NCI-H345 treated with DMSO at 0.1 percent for 48 hours (cell line): ENCODE results near the gene UNC80.

Experiments used
- DNase-seq: peaks from one replicate; lab custom pipeline; 2025; ENCODE audit not compliant: unreplicated experiment; lab: John Stamatoyannopoulos, UW

Gene UNC80

DNA sequence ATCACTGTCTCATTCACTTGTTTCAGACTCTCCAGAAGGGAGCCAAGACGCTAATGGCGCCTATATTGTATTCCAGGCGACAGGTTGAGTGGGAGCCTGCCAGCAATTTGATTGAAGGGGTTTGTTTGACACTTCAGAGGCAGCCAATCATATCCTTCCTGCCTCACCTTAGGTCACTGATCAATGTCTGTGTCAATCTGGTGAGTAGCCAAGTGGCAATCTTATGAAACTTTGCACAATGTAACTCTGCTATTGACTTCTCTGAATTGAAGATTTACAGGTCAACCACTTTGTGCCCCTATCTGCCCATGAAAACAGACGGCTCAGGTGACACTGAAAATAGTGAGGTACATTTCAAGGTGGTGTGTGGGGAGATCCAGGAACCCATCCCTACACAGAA, 198.1 kb downstream of the UNC80 start:
- DNase-seq, result no peak

DNA sequence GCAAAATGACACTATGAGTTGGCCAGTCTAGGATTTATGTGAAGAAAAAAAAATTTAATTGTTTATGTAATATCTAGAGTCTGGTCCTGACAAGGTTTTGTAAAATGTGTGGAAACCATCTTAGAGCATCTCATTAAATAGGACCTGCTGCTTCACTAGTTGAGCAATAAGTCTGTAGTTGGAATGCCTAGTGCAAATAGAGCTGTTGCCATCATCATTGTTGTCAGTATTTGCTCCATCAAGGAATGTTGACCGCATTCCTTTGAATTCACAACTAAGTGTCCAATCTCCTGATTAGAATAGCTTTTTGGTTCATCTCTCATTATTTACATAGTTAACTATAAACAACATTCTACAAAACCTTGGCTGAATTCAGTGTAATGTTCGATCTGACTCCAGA, 198.6 kb downstream of the UNC80 start:
- DNase-seq, result no peak

DNA sequence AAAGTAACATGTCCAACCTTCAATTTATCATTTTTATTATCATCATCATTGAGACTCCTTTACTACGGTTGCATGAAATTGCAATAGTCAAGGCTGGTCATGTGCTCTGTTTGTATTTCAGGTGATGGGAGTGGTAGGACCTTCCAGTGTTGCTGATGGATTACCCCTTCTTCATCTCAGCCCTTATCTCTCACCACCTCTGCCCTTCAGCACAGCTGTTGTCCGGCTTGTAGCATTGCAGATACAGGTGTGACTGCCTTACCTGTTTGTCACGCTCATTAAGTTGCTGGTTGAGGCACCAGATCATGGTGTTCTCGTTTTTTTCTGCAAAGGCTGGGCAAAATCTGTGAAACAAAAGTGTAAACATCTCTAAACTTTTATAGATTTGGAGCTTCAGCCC, 199.1 kb downstream of the UNC80 start:
- DNase-seq, result no peak

DNA sequence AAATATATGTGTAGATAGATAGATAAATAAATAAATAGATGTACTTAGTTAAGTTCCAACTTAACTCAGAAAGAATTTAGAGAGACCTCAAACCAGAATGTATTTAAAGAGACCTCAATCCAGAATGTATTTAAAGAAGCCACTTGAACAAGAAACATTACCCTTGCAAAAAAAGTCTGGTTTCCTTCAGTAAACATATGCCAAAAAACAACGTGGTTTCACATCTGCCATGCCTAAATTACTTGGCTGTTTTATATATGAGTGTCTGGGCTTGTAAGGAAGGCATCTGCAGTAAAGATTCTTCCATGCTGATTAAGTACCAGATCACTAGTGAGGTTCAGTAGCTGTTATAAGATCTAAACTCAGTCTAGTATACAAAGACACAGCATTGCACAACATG, 201.7 kb downstream of the UNC80 start:
- DNase-seq, result no peak

DNA sequence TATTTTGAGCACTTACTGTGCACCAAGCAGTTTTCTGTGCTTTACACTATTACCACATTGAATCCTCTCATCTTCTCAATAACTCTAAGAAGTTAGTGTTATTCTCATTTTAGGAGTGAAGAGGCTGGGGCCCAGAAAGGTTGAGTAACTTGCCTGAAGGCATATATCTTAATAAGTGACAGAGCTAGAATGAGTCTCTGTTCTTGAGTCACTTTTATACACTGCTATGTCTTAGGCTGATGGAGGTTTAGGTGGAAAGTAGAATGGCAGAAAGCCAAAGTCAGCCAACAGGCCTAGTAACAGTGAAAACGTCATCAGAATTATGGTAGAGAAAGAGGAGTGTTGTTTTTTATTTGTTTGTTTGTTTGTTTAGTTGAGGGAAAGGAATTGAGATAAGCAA, 202.9 kb downstream of the UNC80 start:
- no peak for DNase-seq

DNA sequence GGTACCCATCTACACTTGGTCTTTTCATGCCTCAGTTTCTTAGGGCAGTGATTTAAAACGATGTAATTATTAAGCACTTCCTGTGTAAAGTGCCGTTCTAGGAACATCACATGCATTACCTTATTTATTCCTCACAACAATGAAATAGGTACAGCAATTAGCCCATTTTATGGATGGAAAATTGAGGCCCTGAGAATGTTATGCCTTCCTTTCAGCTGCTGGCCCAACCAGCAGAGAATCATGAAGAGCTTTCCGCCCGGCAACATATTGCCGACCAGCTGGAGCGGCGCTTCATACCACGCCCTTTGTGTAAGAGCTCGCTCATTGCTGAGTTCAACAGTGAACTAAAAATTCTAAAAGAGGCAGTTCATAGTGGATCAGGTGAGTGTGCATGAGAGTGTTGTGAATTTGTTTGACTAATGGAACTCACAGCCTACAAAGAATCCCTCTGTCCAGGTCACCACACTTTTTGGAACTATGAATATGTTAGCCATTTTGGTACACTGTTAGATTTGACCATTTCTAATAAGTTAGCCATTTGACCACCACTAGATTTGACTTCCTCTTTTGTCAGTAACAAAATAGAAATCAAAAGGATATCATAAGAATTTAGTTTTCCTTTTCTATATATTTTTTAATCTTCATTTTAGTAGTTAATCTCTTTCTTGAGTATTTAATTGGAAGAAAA, 205.2 kb downstream of the UNC80 start:
- no peak for DNase-seq

DNA sequence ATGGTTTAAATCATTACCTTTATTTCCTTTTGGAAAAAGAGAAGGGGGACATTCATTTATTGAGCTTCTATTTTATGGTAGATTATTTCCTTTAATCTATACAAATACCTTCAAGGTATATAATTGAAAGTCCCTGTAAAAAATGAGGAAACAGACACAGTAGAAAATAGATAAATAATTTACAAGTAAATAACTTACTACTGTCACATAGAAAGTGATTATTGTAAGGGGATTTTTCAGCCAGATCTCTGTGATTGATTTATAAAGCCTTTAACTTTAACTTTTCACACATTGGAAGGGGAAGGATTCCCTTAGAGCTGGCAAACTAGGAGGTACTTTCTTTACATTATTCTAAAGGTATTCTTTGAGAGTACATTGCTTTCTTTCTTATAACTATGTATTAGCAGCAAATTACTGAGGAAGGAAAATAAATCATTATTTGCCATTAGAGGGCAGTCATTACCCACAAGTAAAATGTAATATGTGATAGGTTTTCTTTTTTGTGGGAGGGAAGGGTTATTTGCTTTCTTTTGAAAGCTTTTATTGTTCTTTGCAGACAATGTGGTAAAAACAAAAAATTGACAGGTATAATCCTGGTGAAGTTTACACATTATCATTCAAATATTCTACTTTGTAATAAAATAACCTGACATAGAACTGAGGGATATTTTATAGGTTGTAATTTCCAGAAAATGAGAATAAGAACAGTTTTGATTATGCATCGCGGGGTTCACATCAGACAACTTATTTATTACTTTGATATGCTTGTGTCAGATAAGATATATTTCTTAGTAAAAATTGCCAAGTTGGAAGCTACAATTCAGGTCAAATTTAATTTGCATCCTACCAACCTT, 206.0 kb downstream of the UNC80 start:
- no peak for DNase-seq

DNA sequence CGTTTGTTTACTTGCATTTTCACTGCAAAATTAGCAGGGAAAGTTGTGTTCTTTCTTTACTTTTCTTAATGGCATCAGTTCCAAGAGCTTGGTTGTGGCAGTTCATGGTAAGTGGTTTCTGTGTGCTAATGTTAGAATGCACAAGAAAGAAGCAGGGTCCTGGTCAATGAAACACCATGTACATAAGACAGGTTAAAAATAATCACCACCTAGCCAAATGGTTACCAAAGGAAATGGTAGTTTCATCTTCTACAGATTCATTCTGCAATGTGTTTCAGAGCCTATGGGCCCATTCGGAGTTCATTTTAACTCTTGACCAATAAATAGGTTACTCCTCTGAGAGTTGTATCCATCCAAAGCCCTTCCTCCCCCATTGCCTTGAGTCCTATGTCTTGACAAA, 212.7 kb downstream of the UNC80 start:
- no peak for DNase-seq

DNA sequence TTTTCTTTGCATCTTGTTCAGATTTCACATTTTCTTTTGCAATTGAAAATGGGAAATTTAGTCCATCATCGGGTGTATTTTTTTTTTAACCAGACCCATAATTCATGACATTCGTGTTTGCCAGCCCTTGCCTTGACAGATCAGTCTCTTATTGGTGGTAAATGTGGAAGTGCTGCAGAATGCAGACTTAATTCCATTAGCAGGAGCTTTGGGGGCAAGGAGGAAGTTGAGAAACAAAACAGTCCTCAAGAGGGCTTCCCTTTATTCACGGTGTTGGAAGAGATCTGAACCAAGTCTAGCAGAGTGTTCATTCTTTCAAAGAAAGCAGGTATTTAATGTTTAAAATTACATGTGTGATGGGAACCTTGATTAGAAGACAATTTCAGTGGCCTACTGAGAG, 214.2 kb downstream of the UNC80 start:
- no peak for DNase-seq

DNA sequence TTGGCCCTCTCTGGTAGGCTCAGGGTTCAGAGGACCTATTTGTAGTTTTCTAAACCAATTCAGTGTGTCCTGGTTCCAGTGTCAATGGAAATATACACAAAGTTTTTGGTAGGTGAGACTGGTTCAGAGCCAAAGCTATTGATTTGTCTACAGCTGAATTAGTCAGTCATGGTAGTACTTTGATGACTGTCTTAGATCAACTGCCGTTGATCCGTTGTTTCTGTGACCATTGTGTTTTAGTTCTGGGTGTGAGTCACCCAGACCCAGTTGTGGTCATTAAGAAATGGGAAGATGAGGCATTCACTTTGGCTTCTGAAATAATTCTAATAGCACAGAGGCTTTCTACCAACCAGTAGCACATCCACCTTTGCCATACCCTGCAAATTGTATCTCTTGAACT, 214.8 kb downstream of the UNC80 start:
- DNase-seq, result no peak

DNA sequence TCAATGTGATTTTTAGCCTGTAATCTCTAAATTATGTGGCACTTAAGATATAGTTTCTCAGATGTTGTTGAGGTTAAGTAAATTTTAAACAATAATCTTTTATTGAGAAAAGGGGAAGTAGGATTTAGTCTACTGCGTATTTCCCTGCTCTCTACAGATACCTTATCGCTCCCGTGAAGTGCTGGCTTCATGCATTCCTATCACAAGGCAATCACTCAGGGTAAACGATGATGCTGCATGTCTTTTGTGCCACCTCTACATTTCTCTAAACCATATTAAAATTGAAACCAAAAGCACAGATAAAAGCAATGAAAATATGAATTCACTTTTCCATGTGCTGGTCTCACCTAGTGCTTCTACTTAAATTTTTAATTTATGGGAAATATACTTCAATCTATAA, 216.4 kb downstream of the UNC80 start:
- no peak for DNase-seq

DNA sequence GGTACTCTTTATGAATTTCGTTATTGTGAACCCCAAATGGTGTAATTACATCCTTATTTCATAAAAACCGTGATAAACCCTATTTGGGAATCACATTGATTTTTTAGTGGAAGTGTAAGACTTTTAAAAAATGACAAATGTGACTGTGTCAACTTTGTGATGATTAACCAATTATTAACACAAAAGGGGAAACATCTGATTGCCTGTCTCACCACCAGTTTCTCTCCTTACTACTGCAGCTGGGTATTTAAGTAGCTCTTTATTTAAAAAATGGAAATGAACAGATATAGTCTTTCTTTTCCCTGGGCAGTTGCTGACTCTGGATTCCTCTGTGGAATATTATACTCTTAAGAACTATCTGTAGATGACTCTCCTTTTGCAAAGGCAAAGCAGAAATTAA, 219.2 kb downstream of the UNC80 start:
- DNase-seq, result no peak

DNA sequence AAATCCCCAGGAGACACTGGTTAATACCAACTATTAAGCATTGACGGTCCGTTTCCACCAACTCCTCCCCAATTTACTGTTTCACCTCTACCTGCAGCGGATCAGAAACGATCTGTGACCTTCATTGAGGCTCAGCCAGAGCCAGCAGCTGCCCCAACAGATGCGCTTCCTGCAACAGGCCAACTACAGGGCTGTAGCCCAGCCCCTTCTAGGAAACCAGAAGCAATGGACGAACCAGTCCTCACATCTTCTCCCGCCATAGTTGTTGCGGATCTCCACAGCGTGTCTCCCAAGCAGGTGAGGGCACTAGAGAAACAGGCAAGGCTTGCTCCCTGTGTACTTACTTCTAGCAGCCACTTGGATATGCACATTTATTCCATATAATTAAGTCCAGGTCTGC, 222.3 kb downstream of the UNC80 start:
- DNase-seq, result no peak

DNA sequence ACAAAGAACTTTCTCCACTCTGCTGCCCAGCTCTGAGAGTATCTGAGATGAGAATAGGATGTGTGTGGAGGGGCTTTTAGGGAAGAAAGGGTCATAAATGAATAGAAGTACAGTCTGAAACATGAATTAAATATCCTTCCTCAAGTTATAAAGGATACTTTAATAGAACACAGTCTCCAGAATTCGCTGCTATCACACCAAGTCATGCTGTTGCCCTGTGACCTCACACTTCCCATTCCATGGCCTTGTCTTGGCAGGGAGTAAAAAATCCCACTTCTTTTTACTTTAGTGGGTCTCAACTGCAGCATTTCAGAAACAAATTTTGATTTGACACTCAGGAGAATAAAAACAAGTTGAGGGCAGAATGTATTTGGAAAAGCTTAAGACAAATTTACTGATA, 227.0 kb downstream of the UNC80 start:
- no peak for DNase-seq

DNA sequence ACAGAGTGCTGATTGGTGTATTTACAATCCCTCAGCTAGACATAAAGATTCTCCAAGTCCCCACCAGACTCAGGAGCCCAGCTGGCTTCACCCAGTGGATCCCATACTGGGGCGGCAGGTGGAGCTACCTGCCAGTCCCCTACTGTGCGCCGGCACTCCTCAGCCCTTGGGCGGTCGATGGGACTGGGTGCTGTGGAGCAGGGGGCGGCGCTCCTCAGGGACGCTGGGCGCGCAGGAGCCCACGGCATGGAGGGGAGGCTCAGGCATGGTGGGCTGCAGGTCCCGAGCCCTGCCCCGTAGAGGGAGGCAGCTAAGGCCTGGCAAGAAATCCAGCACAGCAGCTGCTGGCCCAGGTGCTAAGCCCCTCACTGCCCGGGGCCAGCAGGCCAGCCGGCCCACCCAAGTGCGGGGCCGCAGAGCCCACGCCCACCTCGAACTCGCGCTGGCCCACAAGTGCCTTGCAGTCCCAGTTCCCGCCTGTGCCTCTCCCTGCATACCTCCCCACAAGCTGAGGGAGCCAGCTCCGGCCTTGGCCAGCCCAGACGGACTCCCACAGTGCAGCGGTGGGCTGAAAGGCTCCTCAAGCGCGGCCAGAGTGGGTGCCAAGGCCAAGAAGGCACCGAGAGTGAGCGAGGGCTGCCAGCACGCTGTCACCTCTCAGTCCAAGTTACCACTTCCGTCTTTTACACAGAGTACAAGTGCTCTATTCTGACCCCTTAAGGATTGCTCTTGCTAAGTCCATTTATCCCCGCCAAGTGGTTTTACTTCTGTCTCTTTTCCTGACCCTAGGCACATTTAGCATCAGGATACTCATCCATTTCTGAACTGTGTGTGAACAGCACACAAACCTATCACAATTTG, 229.1 kb downstream of the UNC80 start:
- DNase-seq, result no peak

DNA sequence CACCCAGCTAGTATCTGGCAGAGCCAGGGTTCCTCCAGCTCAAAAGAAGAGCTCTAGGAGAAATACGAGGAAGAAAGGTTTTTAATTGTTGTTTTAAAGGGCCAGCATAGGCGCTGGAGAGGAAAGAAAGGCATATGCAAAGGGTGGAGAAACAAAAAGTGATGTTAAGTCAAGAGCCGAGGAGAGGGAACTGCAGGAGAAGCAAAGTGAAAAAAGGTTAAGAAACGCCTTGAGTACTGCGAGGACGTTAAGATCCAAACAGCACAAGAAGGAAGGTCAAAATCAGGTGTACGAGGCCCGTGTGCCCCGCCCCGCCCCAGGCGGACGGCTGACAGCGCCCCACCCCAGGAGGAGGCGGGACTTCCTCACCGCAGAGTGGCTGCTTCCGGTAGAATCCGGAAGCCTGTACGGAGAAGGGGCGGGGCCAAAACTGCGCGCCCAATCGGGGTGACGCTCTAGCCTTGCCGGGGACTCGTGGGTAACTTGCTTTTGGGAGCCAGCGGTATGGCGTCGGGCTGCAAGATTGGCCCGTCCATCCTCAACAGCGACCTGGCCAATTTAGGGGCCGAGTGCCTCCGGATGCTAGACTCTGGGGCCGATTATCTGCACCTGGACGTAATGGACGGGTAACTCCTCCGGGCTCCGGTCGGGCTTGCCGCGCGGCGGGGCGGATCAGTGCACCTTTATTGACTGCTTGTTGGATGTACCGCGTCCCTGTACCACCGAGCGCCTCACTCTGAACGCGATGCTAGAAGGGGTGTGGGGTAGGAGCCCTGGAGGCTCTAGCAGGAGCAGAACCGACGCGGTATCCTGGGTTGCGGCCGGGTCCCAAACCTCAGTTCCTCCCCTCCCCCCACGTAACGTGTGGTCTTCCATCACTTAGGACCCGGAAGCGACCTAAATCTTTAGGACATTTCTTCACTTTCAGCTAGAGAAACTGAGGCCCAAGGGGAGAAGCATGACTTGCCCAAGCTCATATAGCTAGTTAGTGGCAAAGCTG, 230.8 kb downstream of the UNC80 start, which contains the start of gene RPE:
TSS of gene RPE (plus strand) at position 481 of the 1,000 bp plus-strand sequence. CDS start at position 505, 24 bp downstream.
- DNase-seq, result peak; percentile 96

DNA sequence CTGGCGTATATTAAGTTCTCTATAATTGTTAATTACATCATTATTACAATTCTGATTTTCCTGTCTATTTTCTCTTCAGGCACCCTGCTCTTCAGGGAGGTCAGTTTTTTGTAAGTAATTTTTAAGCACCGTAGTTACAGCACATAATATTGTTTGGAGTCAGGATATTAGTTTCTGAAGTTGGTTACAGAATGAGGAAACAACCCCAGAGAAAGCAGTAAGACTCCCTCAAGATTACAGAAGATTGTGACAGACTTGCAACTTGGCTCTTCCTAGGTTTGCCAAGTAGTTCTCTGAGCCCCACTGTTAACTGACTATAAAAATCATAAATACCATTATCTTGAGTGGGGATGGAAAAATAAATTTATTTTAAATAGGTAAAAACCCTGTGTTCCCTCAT, 231.7 kb downstream of the UNC80 start:
- no peak for DNase-seq

DNA sequence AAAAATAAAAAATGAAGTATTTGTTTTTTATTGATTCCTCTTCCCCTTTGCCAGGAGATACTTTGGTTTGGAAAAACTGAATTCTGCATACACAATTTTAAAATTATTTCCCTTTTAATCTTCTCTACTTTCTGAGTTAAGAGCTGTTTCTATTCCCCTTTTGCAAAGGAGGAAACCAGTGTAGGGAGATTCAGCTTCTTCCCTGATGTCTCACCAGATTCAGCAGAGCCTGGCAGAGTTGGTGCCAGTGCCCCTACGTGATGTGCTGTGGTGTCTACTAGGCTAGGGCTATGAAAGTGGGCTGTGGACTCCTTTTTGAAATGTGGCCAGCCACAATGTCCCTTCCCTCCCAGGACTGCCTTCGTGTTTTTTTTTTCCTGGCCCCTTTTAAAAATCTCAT, 233.2 kb downstream of the UNC80 start:
- no peak for DNase-seq

DNA sequence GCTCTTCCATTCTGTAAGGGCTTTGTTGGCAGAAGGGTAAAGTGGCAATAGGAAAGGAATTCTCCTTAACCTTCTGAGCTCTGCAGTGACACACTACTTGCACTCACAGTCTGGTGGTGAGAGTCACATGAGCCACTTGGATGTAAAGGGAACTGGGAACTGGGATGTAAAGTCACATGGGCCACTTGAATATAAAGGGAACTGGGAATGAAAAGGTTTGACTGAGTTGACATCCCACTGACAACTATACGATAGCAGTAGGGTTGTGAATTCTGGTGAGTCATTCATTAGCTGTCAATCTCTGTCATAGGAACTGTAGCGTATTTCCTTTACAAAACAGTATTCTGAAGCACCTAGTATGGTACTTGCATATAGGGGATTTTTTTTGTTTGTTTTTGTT, 236.3 kb downstream of the UNC80 start:
- DNase-seq, result no peak

DNA sequence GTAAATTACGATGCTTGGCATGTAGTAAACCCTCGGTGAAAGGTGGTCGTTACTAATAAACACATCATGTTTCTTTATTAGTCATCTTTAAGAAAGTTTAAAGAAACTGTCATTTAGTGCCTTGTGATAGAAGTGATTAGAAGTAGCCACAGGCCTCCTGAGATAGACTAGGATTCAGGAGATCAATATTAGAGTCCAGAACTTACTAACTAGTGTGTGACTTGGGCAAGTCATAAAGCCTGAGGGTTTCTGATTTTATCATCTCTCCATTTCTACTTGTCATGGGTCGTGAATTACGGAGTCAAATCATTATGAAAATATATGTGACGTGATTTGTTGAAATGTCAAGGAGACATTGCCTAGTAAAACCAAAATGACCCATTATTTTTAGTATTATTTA, 237.5 kb downstream of the UNC80 start:
- DNase-seq, result no peak
